Measurements from ENCODE around the gene EDN1.

DNA sequence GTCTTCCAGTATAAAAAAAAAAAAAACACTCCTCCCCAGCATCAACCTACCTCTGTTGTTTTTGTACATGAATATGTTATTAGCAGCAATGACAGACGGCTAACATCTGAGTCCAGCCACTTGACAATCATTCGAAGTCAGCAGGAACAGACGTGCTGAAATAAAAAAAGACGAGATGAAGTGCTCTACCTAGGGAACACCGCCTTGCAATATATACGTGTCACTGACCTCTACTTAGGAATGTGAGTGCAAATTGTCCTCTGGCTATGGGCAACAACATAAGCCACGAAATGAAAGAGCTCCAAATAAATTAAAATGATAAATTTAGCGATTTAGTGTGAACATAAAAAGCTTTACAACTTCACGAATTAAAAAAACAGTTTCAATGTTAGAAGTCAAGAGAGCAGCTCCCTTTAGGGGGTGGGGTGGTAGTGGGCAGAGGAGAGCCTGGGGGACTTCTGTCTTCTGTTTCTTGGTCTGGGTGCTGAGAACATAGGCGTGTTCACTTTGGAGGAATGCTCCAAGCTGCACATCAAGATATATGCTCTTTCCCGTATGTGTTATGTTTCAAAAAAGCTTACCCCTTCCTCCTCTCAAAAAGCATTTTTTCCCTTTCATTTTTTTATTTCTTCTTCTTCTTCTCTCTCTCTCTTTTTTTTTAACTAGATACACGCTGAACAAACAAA lies 23.3 kb downstream of the EDN1 start:
- TF ChIP-seq, protein P1, sequence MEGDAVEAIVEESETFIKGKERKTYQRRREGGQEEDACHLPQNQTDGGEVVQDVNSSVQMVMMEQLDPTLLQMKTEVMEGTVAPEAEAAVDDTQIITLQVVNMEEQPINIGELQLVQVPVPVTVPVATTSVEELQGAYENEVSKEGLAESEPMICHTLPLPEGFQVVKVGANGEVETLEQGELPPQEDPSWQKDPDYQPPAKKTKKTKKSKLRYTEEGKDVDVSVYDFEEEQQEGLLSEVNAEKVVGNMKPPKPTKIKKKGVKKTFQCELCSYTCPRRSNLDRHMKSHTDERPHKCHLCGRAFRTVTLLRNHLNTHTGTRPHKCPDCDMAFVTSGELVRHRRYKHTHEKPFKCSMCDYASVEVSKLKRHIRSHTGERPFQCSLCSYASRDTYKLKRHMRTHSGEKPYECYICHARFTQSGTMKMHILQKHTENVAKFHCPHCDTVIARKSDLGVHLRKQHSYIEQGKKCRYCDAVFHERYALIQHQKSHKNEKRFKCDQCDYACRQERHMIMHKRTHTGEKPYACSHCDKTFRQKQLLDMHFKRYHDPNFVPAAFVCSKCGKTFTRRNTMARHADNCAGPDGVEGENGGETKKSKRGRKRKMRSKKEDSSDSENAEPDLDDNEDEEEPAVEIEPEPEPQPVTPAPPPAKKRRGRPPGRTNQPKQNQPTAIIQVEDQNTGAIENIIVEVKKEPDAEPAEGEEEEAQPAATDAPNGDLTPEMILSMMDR (IDR thresholded peaks at IDR 0.05; ENCODE audit: low read depth, low read length), result no peak
- no peak for TF ChIP-seq POLR2A (IDR thresholded peaks at IDR 0.05; ENCODE audit: extremely low read depth, insufficient read length)
- no peak for TF ChIP-seq MAX (IDR thresholded peaks at IDR 0.05; ENCODE audit: low read depth, low read length)

Measured in NB4 (cell line).